K562 (cell line): Measurements from ENCODE around the gene SIRT3. TPM values are rescaled to one million over a fixed set of nuclear protein-coding genes. Genes with fewer than 3 reads are reported as not detected.

Experiments
- PPARD ChIP-seq: fragments of 250-450 bp; sonication (Bioruptor Pico); IDR thresholded peaks from 2 replicates; pipeline ENCODE4 v1.8.0; 2022; ENCODE audit warnings: inconsistent platforms, mild to moderate bottlenecking, moderate library complexity
- polyA plus RNA-seq, 8 experiments: library from polyadenylated mRNA; depleted of rRNA in 4 of 8; stranded (reverse) in 5 of 8; unstranded in 3 of 8; fragments of >200 nt; fragmentation: Nextera tagmentation in 2 of 8; fragmentation: Illumina TruSeq in 1 of 8; extraction: Ambion mirVana in 2 of 8; extraction: Trizol in 1 of 8; gene quantifications; 2 replicates each; pipeline versions ENCODE4 v1.2.1 to v1.2.3, GENCODE V29; 2011 to 2014; ENCODE audit warnings: inconsistent platforms in 1 of 8, missing spikeins in 1 of 8
- total RNA-seq, 7 experiments: library from RNA; depleted of rRNA in 6 of 7; stranded (reverse); fragments of >200 nt in 6 of 7; fragmentation: Illumina TruSeq in 2 of 7; extraction: Trizol in 2 of 7; gene quantifications; 2 replicates each; pipeline versions ENCODE4 v1.2.1 to v1.2.3, GENCODE V29; 2011 to 2021; ENCODE audit warnings: low replicate concordance in 1 of 7
- TF ChIP-seq, protein P1 (sequence below), 2 experiments: fragments of 450-650 bp; formaldehyde crosslinking in 1 of 2; IDR thresholded peaks; 2 replicates each; pipeline versions ENCODE4 v1.4.0 to v1.6.1; 2014 to 2020; ENCODE audit warnings: mild to moderate bottlenecking in 2 of 2, borderline replicate concordance in 1 of 2, low read depth in 1 of 2

The SIRT3 gene
- total and polyA plus RNA-seq, 9 of the 15 experiments (the other 6 are each of a cell fraction or from before 2014, with no cell fraction given) = 1.9 to 27.5 (median 14.5) TPM

DNA sequence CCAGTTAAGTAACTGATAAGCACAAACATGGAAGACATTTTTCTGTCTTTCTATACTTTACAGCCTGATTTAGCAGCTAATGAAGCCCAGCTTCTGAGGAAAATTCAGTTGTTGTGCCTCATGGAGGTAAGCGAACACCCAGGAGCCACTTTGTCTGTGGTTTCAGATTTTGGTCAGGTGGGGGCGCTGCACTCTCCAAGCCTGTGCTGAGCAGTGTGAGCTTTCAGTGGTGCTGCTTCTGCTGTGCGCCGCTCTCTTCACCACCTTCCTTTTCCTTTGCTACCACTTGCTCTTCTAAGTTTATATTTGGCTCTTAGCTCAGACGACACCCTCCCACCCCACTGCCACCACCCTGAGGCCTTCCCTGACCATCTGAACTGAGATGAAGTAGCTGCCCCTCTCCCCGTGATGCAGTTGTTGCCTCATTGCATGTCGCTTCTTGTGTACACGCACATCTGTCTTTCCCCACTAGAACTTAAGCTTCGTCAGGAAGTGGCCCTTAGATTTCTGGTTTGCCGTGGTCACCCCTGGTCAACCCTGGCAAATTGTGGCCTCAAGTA, 14.7 kb upstream of the SIRT3 start (continued):
- TF ChIP-seq, protein P1, sequence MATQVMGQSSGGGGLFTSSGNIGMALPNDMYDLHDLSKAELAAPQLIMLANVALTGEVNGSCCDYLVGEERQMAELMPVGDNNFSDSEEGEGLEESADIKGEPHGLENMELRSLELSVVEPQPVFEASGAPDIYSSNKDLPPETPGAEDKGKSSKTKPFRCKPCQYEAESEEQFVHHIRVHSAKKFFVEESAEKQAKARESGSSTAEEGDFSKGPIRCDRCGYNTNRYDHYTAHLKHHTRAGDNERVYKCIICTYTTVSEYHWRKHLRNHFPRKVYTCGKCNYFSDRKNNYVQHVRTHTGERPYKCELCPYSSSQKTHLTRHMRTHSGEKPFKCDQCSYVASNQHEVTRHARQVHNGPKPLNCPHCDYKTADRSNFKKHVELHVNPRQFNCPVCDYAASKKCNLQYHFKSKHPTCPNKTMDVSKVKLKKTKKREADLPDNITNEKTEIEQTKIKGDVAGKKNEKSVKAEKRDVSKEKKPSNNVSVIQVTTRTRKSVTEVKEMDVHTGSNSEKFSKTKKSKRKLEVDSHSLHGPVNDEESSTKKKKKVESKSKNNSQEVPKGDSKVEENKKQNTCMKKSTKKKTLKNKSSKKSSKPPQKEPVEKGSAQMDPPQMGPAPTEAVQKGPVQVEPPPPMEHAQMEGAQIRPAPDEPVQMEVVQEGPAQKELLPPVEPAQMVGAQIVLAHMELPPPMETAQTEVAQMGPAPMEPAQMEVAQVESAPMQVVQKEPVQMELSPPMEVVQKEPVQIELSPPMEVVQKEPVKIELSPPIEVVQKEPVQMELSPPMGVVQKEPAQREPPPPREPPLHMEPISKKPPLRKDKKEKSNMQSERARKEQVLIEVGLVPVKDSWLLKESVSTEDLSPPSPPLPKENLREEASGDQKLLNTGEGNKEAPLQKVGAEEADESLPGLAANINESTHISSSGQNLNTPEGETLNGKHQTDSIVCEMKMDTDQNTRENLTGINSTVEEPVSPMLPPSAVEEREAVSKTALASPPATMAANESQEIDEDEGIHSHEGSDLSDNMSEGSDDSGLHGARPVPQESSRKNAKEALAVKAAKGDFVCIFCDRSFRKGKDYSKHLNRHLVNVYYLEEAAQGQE (IDR thresholded peaks at IDR 0.05; ENCODE audit: borderline replicate concordance) = peak; percentile 72
- TF ChIP-seq, protein P1 (CRISPR knock-in tag; IDR thresholded peaks at IDR 0.05; ENCODE audit: low read depth) = no peak
- TF ChIP-seq PPARD (CRISPR knock-in tag) = no peak
